Measurements from ENCODE around the gene GGA1.
A peak's percentile ranks its signal among the peaks of the same experiment; 100 is the strongest.
"Not testable (repeated sequence)": the region's sequence is repeated elsewhere in the genome, so short reads cannot be mapped to it uniquely, and the experiment has no call there.

The GGA1 gene

GRCh38 chr22:37609240-37610152, 862 bp downstream of the GGA1 start:
- DNase-seq (ENCODE audit: low read depth), result no peak

GRCh38 chr22:37610153-37610475, 1.5 kb downstream of the GGA1 start:
- not testable (repeated sequence) for DNase-seq (ENCODE audit: low read depth)

- DNase-seq (ENCODE audit: low read depth), result no peak
These were observed 2.0 kb downstream of the GGA1 start for GRCh38 chr22:37610480-37611129.

GRCh38 chr22:37611207-37611606, 2.6 kb downstream of the GGA1 start:
- DNase-seq (ENCODE audit: low read depth), result no peak

- no peak for DNase-seq (ENCODE audit: low read depth)
These were observed 7.8 kb downstream of the GGA1 start for GRCh38 chr22:37616201-37617083.

- DNase-seq (ENCODE audit: low read depth), result no peak
These were observed 8.8 kb downstream of the GGA1 start for GRCh38 chr22:37617431-37617830.

- no peak for DNase-seq (ENCODE audit: low read depth)
These were observed 9.5 kb downstream of the GGA1 start for GRCh38 chr22:37618072-37618656.

GRCh38 chr22:37618674-37619073, 10.0 kb downstream of the GGA1 start:
- no peak for DNase-seq (ENCODE audit: low read depth)

GRCh38 chr22:37619991-37620390, 11.4 kb downstream of the GGA1 start:
- DNase-seq (ENCODE audit: low read depth), result no peak

GRCh38 chr22:37621352-37621860, 12.8 kb downstream of the GGA1 start:
- DNase-seq (ENCODE audit: low read depth), result no peak

- DNase-seq (ENCODE audit: low read depth), result peak; percentile 60
These were observed 14.7 kb downstream of the GGA1 start for GRCh38 chr22:37623075-37624016.

GRCh38 chr22:37624017-37624365, 15.4 kb downstream of the GGA1 start:
- DNase-seq (ENCODE audit: low read depth), result no peak

- DNase-seq (ENCODE audit: low read depth), result no peak
These were observed 16.2 kb downstream of the GGA1 start for GRCh38 chr22:37624876-37625275.

- DNase-seq (ENCODE audit: low read depth), result no peak
These were observed 17.1 kb downstream of the GGA1 start for GRCh38 chr22:37625737-37626136.

- no peak for DNase-seq (ENCODE audit: low read depth)
These were observed 17.5 kb downstream of the GGA1 start for GRCh38 chr22:37626144-37626543.

- no peak for DNase-seq (ENCODE audit: low read depth)
These were observed 18.0 kb downstream of the GGA1 start for GRCh38 chr22:37626556-37627075.

GRCh38 chr22:37627121-37627520, 18.5 kb downstream of the GGA1 start:
- DNase-seq (ENCODE audit: low read depth), result no peak

GRCh38 chr22:37627545-37627944, 18.9 kb downstream of the GGA1 start:
- no peak for DNase-seq (ENCODE audit: low read depth)

GRCh38 chr22:37628830-37629229, 20.2 kb downstream of the GGA1 start:
- no peak for DNase-seq (ENCODE audit: low read depth)

- no peak for DNase-seq (ENCODE audit: low read depth)
These were observed 21.3 kb downstream of the GGA1 start for GRCh38 chr22:37629928-37630327.
